HL-60 (cell line): ENCODE data around the gene CDHR3.

Experiments used
- DNase-seq, 2 experiments: peaks; one replicate each; pipeline ENCODE4 v3.0.0-alpha.2; 2010 to 2020; ENCODE audit warnings: low read depth in 1 of 2, low spot score in 1 of 2
- H3K27ac ChIP-seq: fragments of 250-450 bp; sonication (Bioruptor Pico); replicated peaks from 2 replicates; pipeline ENCODE4 v1.5.1; 2020; ENCODE audit warnings: mild to moderate bottlenecking, moderate library complexity
- H3K27me3 ChIP-seq: fragments of 250-450 bp; sonication (Bioruptor Pico); 2 replicates; pipeline ENCODE4 v1.5.1; 2021; ENCODE audit warnings: mild to moderate bottlenecking, moderate library complexity; ENCODE audit not compliant: insufficient read depth, poor library complexity, severe bottlenecking
- H3K4me3 ChIP-seq: replicated peaks from 2 replicates; pipeline ENCODE4 v1.5.1; 2011; ENCODE audit warnings: mild to moderate bottlenecking, control low read depth, low read length; ENCODE audit not compliant: insufficient read depth
- CTCF ChIP-seq: IDR thresholded peaks from one replicate; pipeline ENCODE4 v1.5.1; 2011; ENCODE audit warnings: low read length, control low read depth, inconsistent platforms; ENCODE audit not compliant: insufficient read depth
- GABPA ChIP-seq: IDR thresholded peaks from 2 replicates; pipeline ENCODE4 v1.6.1; 2012; ENCODE audit warnings: low read depth
- POLR2AphosphoS5 ChIP-seq: IDR thresholded peaks from 2 replicates; pipeline ENCODE4 v1.6.1; 2012; ENCODE audit warnings: low read depth
- REST ChIP-seq: IDR thresholded peaks from 2 replicates; pipeline ENCODE4 v1.6.1; 2012; ENCODE audit warnings: low read depth; ENCODE audit not compliant: insufficient replicate concordance
- SPI1 ChIP-seq: IDR thresholded peaks from 2 replicates; pipeline ENCODE4 v1.6.1; 2012; ENCODE audit warnings: low read depth, mild to moderate bottlenecking, borderline replicate concordance

The CDHR3 gene

DNA sequence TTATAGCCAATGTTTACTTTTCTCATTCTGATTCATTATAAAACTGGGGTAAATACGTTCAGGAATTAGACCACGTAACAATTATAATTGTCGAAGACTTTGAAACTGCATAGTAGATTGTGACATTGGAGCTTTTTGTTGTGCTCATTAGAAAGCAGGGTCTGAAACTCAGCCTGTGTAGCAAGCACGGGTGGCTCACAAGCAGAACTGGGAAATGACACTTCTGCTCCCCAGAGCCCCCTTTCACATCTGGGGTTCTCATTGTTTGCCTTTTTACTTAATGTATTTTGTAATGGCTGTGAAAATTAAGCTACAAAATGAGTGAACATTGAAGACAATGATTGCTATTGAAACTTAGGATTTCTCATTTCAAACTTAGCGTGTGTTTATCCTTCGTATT, 72.9 kb downstream of the CDHR3 start:
- TF ChIP-seq CTCF, result no peak
- no peak for TF ChIP-seq GABPA
- TF ChIP-seq SPI1, result no peak
- peaks cover 17% of the 10 kb centered on the region for H3K27me3 ChIP-seq
- H3K27ac ChIP-seq, result no peak overlapping the region
- DNase-seq, result no peak
- H3K4me3 ChIP-seq, result no peak overlapping the region

- H3K4me3 ChIP-seq, result no peak overlapping the region
- no peak for DNase-seq
- peaks cover 4% of the 10 kb centered on the region for H3K27me3 ChIP-seq
- no peak for TF ChIP-seq GABPA
- TF ChIP-seq POLR2AphosphoS5, result no peak
- no peak for TF ChIP-seq REST
- no peak for TF ChIP-seq CTCF
- no peak overlapping the region for H3K27ac ChIP-seq
Measured at GRCh38 chr7:106037489-106038176, 74.6 kb downstream of the CDHR3 start.

DNA sequence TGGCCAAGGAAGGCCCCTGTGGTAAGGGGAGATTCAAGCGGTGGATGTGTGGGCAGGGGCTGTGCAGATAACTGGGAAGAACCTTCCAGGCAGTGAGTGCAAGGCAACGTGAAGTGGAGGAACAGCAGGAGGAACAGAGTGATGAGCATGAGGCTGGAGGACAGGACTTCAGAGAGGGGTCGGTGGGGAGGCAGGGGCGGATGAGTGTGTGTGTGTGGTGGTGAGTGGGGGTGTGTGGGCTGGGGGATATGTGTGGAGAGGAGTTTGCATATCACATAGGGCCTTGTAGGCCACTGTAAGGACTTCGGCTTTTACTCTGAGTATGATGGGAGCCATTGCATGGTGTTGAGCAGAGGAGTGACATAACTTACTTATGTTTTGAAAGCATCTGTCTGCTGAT, 75.2 kb downstream of the CDHR3 start:
- no peak for DNase-seq
- Histone ChIP-seq H3K4me3 (no peak overlapping the region), H3K27ac (no peak overlapping the region), H3K27me3 (no peaks in the 10 kb centered on the region)
- TF ChIP-seq REST (no peak), SPI1 (no peak), CTCF (no peak), POLR2AphosphoS5 (no peak), GABPA (no peak)

DNA sequence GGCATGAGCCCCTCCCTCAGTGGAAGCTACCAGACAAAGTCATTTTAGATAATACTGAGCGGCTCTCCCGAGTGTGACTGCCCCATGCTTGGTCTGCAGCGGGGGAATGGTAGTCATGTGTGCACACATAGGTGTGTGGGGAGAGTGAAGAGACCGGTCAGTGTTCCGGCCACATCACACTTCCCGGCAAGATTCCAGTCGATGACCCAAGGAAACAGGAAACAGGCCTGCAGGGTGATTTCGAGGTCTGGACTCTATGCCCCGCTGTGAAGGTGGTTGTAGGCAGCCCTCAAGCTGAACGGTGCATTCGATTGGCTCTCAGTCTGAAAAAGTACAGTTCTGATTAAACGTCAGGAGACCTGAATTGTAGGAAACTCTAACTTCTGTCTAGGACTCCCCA, 75.9 kb downstream of the CDHR3 start:
- H3K27me3 ChIP-seq, result peaks cover 3% of the 10 kb centered on the region
- DNase-seq, result no peak
- no peak overlapping the region for H3K27ac ChIP-seq
- TF ChIP-seq CTCF (no peak), POLR2AphosphoS5 (no peak), GABPA (no peak), REST (no peak), SPI1 (no peak)
- no peak overlapping the region for H3K4me3 ChIP-seq
